ENCODE data around the gene CNNM2.
"Not testable (repeated sequence)": the region's sequence is repeated elsewhere in the genome, so short reads cannot be mapped to it uniquely, and the experiment has no call there.

CNNM2 gene

DNA sequence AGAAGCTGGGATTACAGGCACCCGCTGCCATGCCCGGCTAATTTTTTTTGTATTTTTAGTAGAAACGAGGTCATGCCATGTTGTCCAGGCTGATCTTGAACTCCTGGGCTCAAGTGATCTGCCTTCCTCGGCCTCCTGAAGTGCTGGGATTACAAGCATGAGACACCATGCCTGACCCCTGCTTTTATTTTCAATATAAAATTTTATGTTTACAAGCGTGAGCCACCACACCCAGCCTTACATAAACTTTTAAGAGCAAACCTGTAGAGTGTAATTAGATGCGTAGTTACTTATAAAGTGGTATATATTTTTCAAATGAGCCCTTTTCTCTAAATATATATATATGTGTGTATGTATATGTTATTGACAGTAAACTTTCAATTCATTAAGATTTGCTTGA lies 8.7 kb downstream of the CNNM2 start:
- no peak for DNase-seq (ENCODE audit: low spot score)

DNA sequence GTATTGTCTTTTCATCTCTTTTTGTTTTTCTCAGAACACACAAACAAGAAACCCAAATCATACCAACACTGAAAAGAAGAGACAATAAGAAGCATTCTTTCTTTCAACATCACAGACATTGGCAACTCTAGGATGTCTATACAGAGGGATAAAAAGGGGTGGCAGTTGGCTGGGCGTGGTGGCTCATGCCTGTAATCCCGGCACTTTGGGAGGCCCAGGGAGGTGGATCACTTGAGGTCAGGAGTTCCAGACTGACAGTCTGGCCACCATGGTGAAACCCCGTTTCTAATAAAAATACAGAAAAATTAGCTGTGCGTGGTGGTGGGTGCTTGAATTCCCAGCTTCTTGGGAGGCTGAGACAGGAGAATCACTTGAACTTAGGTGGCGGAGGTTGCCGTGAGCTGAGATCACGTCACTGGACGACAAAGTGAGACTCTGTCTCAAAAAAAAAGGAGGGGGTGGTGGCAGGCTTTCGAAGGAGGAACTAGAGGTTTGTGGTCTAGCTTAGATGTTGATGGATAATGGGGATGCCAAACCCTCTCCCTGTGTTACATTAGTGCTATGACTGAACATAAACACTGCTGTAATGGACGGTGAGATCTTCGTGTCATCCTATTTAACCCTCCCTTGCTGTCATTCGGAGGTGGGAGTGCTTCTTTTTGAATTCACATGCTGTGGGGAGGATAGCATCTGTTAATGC lies 9.4 kb downstream of the CNNM2 start:
- no peak for DNase-seq (ENCODE audit: low spot score)

DNA sequence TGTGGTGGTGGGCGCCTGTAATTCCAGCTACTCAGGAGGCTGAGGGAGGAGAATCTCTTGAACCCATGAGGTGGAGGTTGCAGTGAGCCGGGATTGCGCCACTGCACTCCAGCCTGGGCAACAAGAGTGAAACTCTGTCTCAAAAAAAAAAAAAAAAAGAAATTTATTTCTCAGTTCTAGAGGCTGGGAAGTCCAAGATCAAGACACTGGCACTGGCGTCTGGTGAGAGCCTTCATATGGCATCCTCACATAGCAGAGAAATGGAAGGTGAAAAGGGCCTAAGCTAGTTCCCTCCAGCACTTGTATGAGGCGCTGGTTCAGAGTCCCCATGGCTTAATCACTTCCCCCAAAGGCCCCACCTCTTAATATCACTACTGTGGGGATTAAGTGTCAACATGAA lies 10.3 kb downstream of the CNNM2 start:
- DNase-seq (ENCODE audit: low spot score) = not testable (repeated sequence)

DNA sequence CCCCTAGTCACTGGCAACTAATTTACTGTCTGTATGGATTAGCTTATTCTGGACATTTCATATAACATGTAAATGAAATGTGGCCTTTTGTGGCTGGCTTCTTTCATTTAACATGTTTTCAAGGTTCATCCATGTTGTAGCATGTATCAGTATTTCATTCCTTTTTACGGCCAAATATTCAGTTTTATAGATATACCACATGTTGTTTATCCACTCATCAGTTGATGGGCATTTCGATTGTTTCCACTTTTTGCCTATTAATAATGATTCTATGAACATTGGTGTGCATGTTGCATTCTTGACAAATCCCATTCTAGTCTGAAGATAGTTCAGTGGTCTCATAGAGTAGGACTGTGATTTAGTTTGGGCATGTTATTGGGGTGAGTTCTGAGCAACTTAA lies 12.6 kb downstream of the CNNM2 start:
- DNase-seq (ENCODE audit: low spot score) = no peak

DNA sequence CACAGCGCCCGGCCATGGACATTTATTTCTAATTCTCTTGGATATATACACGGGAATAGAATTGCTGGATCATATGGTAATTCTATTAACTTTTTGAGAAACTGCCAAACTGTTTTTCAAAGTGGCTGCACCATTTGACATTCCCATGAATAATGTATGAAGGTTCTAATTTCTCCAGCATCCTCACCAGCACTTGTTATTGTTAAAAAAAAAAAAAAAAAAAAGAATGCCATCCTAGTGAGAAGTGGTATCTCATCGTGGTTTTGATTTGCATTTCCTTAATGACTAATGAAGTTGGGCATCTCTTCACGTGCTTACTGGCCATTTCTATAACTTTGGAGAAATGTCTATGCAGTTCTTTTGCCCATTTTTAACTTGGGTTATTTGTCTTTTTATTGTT lies 13.5 kb downstream of the CNNM2 start:
- no peak for DNase-seq (ENCODE audit: low spot score)

DNA sequence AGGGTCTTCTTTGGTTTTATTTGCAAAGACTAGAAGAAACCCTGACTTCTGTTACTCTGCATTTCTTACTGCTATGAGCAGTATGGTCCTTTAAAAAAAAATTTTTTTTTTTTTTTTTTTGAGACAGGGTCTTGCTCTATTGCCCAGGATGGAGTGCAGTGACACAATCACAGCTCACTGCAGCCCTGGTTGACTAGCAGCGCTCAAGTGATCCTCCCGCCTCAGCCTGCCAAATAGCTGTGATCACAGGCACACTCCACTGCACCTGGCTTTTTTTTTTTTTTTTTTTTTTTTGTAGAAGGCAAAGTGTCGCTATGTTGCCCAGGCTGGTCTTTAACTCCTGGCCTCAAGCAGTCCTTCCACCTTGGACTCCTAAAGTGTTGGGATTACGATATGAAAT lies 17.4 kb downstream of the CNNM2 start:
- no peak for DNase-seq (ENCODE audit: low spot score)

DNA sequence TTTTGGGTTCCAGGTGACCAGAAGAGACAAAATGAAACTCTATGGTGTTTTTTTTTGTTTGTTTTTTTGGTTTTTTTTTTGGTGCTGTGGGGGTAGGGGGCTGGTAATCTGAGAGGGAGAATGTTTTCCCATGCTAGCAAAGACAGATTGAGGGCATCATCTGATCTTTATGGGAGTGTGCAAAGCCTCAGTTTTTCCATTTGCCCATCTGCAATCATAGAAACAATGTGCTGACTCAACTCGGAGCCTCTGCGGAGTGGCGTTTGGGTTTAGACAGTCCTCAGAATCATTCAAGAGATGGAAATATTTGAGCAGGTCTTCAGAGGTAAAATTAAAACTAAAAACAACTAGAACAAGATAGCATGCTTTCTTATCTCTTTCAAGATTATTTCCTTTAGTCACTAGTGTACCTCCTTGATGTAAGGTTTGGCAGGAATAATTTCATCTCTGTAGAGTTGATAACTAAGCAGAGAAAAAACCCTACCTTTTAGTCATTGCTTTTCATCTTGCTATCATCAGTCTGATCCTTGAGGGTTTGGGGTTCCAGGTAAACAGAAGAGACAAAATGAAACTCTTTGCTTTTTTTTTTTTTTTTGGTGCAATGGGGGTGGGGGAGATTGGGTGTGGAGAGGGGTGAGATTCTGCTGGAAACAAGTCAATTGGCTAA lies 18.0 kb downstream of the CNNM2 start:
- no peak for DNase-seq (ENCODE audit: low spot score)

DNA sequence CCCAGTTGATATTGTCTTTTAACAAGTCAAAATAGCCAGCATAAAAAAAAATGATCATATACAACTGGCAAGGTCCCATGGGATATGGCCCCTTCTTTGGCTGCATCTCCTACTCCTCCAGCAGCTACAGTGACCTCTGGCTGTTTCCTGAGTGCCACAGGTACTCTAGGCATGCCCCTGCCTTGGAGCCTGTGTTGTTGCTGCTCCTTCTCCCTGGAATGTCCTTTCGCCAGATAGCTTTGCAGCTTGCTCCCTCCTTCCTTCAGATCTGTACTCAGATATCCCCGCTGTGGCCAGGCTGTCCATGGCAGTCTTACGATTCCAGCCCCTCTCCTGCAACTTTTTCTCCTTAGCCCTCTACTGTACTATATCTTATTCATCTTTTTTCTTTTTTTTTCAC lies 23.3 kb downstream of the CNNM2 start:
- DNase-seq (ENCODE audit: low spot score) = no peak

DNA sequence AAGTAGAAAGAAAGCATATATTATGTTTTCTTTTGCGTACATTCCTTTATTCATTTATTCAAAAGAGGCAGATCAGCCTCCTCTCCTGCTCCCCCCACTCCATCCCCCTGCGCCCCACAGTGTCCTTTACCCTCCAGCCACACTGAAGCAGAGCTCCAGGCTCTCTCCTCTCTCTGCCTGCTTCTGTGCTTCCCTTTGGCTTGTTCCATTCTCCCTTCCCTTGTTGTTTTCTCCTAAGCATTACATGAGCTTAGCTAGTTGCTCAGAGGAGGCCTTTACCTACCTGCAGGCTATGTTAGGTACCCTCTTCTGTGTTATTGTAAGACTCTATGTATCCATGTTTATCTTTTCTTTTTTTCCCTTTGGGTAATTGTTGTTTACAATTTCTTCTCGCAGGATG lies 27.4 kb downstream of the CNNM2 start:
- DNase-seq (ENCODE audit: low spot score) = no peak

DNA sequence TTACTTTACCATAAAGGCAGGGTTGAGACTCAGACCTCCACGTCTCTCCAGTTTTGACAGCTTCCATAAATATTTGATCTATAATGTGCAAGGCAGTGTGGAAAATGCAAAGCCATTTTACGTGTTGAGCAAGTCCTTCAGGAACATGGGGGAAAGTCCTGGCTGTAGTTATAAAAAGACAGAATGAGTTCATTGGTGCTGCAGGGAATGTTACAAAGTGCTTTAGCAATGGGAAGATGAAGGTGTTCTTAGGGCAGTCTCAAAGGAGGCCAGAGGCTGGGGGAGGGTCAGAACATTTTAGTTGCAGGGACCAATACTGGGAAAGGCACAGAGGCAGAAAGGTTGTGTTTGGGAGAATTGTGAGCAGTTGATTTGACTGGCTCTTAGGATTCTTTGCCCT lies 27.9 kb downstream of the CNNM2 start:
- DNase-seq (ENCODE audit: low spot score) = no peak

DNA sequence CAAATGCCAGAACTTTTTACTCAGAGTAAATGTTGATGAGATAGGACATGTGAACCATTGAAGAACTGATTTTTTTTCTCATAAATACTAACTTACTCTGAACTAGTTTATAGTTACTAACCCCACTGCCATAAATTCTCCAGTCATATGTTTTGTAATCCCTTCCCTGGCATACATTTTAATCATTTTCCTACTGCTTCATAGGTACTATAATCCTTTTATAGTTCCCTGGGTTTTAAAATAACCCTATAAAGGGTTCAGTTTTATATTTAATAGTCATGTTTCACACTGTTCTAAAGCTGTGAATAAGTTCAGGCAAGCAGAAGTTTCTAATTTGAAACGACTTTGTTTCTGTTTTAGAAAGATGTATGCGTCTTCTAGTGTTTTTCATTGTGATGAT lies 28.9 kb downstream of the CNNM2 start:
- no peak for DNase-seq (ENCODE audit: low spot score)

DNA sequence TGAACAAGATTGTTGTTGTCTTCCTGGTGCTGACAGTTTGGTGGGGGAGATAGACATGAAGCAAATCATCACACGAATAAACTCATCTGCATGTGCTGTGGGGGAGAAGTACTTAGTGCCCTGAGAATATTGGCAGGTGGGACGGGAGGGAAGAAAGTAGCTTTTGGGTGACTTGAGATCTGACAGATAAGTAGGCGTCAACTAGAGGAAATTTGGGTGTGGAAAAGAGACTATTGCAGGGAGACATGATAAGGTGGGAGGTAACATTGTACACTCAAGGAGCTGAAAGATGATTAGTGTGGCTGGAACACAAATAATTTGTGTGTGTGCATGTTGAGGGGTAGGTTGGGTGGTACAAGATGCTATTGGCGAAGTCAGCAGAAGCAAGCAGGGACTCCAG lies 30.1 kb downstream of the CNNM2 start:
- DNase-seq (ENCODE audit: low spot score) = no peak

DNA sequence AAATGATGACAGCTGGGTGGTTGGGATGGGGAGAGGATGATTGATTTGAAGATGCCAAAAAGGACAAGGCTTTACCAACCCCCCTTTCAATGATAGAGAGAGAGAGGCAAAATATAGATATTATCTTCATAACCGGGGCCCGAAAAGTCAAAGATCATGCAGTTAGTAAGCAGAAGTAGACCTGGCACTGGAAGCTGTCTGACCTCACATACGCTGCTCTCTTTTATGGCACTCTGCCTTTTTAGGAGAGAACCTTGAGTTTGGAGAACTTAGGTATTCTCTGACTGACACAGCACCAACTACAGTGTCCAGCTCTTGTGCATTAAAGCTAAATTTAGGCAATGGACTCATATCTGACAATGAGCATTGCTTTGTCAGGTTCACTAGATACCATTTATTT lies 30.7 kb downstream of the CNNM2 start:
- no peak for DNase-seq (ENCODE audit: low spot score)

DNA sequence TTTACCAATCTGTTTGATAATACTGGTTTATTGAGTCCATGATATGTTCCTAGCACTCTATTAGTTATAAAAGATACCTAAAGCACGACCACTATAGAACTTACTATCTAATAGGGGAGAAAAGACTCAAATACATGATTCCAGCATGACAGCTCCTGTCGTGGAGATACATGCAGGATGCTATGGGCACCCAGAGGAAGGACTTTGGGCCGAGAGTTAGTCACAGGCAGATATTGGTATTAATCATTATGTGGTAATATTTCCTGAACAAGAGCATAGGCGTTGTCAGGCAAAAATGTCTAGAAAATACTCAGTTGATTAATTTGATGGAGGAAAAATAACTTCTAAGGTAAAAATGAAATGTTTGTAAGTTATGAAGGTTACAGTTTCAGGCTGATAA lies 31.8 kb downstream of the CNNM2 start:
- DNase-seq (ENCODE audit: low spot score) = no peak

DNA sequence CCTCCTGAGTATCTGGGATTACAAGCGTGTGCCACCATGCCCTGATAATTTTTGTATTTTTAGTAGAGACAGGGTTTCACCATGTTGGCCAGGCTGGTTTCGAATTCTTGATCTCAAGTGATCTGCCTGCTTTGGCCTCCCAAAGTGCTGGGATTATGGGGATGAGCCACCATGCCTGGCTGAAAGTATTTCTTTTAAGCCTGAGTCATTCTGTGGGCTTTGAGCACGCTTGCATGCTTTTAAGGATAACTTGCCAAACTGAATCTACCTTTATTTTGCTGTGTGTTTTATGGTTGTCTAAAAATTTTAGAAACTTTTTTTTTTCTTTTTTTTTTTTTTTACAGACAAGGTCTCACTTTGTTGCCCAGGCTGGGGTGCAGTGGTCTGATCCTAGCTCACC lies 33.2 kb downstream of the CNNM2 start:
- no peak for DNase-seq (ENCODE audit: low spot score)

DNA sequence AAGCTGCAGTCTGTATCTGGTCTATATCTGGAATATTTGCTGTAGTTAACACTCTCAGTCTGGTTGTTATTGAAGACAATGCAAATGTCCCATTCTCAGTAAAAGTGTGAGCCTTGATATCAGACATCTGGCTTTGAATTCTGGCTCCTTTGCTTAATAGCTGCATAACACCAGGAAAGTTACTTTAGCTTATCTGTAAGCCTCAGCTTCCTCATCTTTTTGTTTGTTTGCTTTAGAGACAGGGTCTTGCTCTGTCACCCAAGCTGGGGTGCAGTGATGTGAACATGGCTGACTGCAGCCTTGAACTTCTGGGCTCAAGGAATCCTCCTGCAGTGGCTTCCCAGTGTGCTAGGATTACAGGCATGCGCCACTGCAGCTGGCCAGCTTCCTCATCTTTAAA lies 41.3 kb downstream of the CNNM2 start:
- no peak for DNase-seq (ENCODE audit: low spot score)

DNA sequence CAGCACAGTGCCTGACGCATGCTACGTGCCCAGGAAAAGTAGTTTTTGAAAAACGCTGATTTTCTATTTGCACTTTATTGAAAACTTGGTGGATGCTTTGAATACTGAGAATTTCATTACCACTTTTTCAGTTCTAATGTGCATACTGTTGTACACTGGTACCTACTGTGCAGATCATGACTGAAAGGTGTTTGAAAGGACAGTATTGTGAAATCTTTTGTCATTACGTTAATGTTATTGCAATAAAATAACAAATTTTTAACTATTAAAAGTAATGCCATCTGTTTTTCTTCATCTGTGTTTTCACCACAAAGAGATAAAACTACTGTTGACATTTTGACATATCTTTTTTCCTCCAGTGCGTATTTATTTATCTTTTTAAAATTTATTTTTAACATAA lies 42.1 kb downstream of the CNNM2 start:
- no peak for DNase-seq (ENCODE audit: low spot score)

DNA sequence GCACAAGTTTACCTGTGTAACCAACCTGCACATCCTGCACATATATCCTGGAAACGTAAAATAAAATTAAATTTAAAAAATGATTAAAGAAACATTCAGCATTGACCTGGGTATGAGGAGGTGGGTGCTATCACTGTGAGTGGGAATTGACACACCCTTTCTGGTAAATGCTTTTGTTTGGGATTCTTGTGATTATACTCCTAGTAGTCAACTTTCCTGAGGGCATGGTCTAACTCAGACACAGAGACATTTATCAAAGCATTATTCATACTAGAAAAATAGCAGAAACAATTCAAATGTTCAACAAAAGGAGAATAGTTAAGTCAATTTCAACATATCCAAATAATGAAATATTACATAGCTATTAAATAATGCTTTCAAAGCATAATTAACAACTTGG lies 44.2 kb downstream of the CNNM2 start:
- DNase-seq (ENCODE audit: low spot score) = no peak

DNA sequence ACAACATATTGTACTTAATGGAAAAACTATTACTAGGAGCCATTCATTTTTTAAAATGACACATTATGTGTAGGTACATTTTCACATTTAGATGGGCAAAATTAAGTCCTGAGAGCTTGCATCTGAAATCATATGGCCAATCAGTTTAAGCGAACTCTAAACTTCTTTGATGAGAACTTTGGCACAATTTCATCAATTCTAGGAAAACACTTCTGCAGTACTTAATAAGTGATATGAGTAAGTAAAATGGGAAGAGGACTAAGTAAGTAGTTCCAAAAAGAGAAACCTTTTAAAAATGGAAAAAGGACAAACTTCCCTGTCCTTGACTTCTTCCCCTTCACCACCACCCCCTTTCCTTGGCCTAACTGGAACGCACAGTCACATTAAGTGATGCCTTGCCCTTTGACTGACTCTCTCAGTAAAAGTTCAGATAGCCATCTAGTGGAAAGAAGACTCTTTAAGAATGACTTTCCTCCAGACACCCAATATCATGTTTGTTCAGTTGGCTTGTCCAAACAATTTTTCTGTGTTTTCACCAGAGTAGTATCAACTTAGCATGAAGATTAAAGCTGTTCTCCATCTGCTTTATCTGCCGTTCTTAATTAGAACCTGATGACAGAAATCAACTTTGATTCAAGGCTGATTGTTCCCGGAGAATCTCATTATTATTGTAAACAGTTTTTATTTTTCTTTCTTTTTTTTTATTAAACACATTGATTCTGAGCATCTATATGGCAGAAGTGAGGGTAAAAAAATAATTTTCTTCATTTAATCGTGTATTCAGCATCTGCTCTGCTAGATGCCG lies 45.1 kb downstream of the CNNM2 start:
- no peak for DNase-seq (ENCODE audit: low spot score)

DNA sequence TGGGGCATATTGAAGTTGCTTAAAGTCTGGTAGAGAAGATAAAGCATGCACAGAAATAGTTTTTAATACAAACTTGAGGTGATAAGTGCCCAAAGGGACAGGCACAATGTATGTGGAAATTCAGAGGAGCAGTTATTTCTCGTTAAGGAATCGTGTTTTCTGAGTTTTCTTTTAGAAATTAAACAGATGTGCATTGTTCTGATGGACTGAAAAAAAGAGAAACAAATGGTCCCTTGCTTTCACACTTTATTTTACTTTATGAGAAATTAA lies 45.6 kb downstream of the CNNM2 start:
- DNase-seq (ENCODE audit: low spot score) = no peak

DNA sequence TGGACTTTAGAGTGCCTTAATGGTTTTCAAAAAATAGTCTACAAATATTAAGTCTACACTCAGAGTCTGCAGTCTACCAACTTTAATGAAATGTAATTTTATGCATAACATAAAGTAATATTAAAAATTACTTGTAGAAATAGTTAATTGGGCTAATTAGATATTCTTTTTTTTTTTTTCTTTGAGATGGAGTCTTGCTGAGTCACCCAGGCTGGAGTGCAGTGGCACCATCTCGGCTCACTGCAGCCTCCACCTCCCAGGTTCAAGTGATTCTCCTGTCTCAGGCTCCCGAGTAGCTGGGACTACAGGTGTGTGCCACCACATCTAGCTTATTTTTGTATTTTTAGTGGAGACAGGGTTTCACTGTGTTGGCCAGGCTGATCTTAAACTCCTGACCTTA lies 46.0 kb downstream of the CNNM2 start:
- DNase-seq (ENCODE audit: low spot score) = not testable (repeated sequence)

DNA sequence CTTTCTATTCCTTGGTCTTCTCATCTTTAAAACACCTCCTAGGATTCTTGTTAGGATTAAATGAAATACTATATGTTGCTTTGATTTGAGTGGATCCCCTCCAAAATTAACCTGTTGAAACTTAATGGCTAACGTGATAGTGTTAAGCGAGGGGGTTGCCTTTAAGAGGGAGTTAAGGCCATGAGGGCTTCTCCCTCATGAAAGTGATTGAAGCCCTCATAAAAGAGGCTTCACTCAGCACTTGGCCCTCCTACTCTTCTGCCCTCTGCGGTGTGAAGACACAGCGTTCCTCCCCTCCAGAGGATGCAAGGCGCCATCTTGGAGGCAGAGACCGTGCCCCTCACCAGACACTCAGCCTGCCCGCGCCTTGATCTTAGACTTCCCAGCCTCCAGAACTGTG lies 46.6 kb downstream of the CNNM2 start:
- DNase-seq (ENCODE audit: low spot score) = no peak

DNA sequence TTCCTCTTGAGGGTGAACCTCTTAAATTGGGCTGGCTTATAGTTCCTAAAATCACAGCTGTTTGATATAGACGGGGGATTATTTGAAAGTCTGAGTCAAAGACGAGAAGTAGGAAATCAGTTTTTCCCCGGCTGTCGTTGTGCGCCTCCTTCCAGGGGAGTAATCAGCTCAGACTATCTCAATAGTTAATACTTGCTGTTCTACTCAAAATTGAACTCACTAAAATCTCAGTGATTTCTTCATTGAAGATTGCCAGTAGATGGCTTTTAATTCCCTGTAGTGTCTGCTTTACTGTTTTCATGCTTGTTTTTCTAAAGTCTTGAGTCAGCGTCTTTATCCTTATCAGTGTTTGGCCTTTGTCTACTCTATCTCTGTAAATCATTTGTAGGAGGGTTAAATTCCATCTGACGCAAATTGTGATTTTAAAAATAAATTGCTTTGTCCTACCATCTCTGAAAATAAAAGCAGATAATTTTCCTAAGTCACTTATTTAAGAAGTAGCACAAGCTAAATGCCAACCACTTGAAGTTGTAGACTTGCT lies 47.3 kb downstream of the CNNM2 start:
- no peak for DNase-seq (ENCODE audit: low spot score)
